Measurements from ENCODE around the gene UQCRC1. TPM values are rescaled to one million over a fixed set of nuclear protein-coding genes. Genes with fewer than 3 reads are reported as not detected.

Gene UQCRC1
- total RNA-seq, 1 experiment from 2014 or later: 323 TPM

- no peaks in the 10 kb centered on the region for H3K9me3 Mint-ChIP-seq
- H3K36me3 Mint-ChIP-seq: peaks cover 76% of the 10 kb centered on the region
- ATAC-seq: no peak
- peaks cover 5% of the 10 kb centered on the region for H3K4me1 Mint-ChIP-seq
- no peak overlapping the region for H3K4me3 Mint-ChIP-seq
- H3K27ac Mint-ChIP-seq: no peak overlapping the region
- no peaks in the 10 kb centered on the region for H3K27me3 Mint-ChIP-seq (ENCODE audit: low read depth)
- no peak for TF ChIP-seq ZNF396 (CRISPR knock-in tag; IDR thresholded peaks at IDR 0.05; ENCODE audit: borderline replicate concordance)
- TF ChIP-seq ZNF219 (CRISPR knock-in tag; IDR thresholded peaks at IDR 0.05; ENCODE audit: borderline replicate concordance): no peak
- TF ChIP-seq ZNF138 (CRISPR knock-in tag; conservative IDR thresholded peaks at IDR 0.05): no peak
- CTCF ChIA-PET: interaction anchor here (0.8 to 1.6 kb wide), 2 partner anchors 34 to 200 kb away, joined by 3 to 5 read pairs; partner anchors contain the start of gene SLC26A6
- DNase-seq (ENCODE audit: low spot score): no peak
- POLR2A ChIA-PET: no interaction called here
These were observed 8.5 kb downstream of the UQCRC1 start for GRCh38 chr3:48600711-48601621.

- CTCF ChIA-PET: no interaction called here
- Mint-ChIP-seq H3K27ac (no peak overlapping the region; the same call in 1 of the 2 replicates), H3K27me3 (ENCODE audit: low read depth) (no peaks in the 10 kb centered on the region), H3K4me1 (peaks cover 11% of the 10 kb centered on the region), H3K36me3 (peaks cover 63% of the 10 kb centered on the region), H3K9me3 (no peaks in the 10 kb centered on the region), H3K4me3 (no peak overlapping the region)
- POLR2A ChIA-PET: no interaction called here
- TF ChIP-seq, protein P1, sequence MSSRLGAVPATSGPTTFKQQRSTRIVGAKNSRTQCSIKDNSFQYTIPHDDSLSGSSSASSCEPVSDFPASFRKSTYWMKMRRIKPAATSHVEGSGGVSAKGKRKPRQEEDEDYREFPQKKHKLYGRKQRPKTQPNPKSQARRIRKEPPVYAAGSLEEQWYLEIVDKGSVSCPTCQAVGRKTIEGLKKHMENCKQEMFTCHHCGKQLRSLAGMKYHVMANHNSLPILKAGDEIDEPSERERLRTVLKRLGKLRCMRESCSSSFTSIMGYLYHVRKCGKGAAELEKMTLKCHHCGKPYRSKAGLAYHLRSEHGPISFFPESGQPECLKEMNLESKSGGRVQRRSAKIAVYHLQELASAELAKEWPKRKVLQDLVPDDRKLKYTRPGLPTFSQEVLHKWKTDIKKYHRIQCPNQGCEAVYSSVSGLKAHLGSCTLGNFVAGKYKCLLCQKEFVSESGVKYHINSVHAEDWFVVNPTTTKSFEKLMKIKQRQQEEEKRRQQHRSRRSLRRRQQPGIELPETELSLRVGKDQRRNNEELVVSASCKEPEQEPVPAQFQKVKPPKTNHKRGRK (CRISPR knock-in tag; IDR thresholded peaks at IDR 0.05; ENCODE audit: borderline replicate concordance): no peak
- TF ChIP-seq NR1H2 (CRISPR knock-in tag; IDR thresholded peaks at IDR 0.05): no peak
- TF ChIP-seq GRHL2 (CRISPR knock-in tag; IDR thresholded peaks at IDR 0.05; ENCODE audit: insufficient replicate concordance, severe bottlenecking): no peak
- no peak for TF ChIP-seq ELF4 (CRISPR knock-in tag; IDR thresholded peaks at IDR 0.05; ENCODE audit: low read depth)
- TF ChIP-seq, protein P2, sequence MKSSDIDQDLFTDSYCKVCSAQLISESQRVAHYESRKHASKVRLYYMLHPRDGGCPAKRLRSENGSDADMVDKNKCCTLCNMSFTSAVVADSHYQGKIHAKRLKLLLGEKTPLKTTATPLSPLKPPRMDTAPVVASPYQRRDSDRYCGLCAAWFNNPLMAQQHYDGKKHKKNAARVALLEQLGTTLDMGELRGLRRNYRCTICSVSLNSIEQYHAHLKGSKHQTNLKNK (CRISPR knock-in tag; IDR thresholded peaks at IDR 0.05): no peak
- DNase-seq (ENCODE audit: low spot score) (no peak), ATAC-seq (no peak)
These were observed 9.7 kb downstream of the UQCRC1 start for GRCh38 chr3:48599509-48600285.

DNA sequence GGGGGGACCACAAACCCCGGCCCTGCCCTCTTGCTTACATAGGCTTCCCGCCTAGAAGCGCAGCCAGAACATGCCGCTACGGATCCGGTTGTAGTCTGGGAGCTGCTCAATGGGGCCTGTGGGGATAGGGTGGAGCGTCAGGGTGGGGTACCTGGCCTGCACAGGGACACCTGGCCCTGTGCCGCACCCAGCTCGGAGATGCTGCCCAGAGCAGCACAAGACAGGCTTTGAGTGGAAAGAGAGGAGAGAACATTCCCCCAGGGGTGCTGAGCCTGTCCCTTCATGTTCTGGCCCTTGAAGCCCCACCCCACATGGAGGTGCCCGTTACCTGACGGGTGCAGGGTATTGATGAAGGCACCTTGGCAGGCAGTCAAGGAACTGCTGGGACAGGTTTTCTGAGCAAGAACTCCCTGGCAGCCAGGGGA is 10.4 kb downstream of the UQCRC1 start:
- H3K36me3 Mint-ChIP-seq: peaks cover 57% of the 10 kb centered on the region
- no peak for ATAC-seq
- no peaks in the 10 kb centered on the region for H3K9me3 Mint-ChIP-seq
- no peak for DNase-seq (ENCODE audit: low spot score)
- CTCF ChIA-PET: no interaction called here
- no peaks in the 10 kb centered on the region for H3K27me3 Mint-ChIP-seq (ENCODE audit: low read depth)
- H3K27ac Mint-ChIP-seq: no peak overlapping the region; the same call in 1 of the 2 replicates
- no peak overlapping the region for H3K4me3 Mint-ChIP-seq
- POLR2A ChIA-PET: no interaction called here
- TF ChIP-seq, protein P3, sequence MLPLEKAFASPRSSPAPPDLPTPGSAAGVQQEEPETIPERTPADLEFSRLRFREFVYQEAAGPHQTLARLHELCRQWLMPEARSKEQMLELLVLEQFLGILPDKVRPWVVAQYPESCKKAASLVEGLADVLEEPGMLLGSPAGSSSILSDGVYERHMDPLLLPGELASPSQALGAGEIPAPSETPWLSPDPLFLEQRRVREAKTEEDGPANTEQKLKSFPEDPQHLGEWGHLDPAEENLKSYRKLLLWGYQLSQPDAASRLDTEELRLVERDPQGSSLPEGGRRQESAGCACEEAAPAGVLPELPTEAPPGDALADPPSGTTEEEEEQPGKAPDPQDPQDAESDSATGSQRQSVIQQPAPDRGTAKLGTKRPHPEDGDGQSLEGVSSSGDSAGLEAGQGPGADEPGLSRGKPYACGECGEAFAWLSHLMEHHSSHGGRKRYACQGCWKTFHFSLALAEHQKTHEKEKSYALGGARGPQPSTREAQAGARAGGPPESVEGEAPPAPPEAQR (CRISPR knock-in tag; IDR thresholded peaks at IDR 0.05): no peak
- TF ChIP-seq CREB1 (CRISPR knock-in tag; IDR thresholded peaks at IDR 0.05) (no peak), ZNF423 (CRISPR knock-in tag; IDR thresholded peaks at IDR 0.05) (no peak), PRDM15 (CRISPR knock-in tag; IDR thresholded peaks at IDR 0.05) (no peak), IRF1 (CRISPR knock-in tag; IDR thresholded peaks at IDR 0.05) (no peak), ZNF121 (CRISPR knock-in tag; IDR thresholded peaks at IDR 0.05) (no peak), E2F4 (CRISPR knock-in tag; IDR thresholded peaks at IDR 0.05; ENCODE audit: borderline replicate concordance, low read depth) (no peak), FOXP1 (CRISPR knock-in tag; IDR thresholded peaks at IDR 0.05; ENCODE audit: borderline replicate concordance) (no peak), SP1 (CRISPR knock-in tag; conservative IDR thresholded peaks at IDR 0.05) (no peak), ATF1 (CRISPR knock-in tag; IDR thresholded peaks at IDR 0.05) (no peak)
- H3K4me1 Mint-ChIP-seq: peaks cover 16% of the 10 kb centered on the region

Measured in WTC11 (cell line).